Measurements from ENCODE around the gene GOSR1. TPM values are rescaled to one million over a fixed set of nuclear protein-coding genes. Genes with fewer than 3 reads are reported as not detected.

The GOSR1 gene
- total RNA-seq, 1 experiment from 2014 or later, result 58.1 TPM

DNA sequence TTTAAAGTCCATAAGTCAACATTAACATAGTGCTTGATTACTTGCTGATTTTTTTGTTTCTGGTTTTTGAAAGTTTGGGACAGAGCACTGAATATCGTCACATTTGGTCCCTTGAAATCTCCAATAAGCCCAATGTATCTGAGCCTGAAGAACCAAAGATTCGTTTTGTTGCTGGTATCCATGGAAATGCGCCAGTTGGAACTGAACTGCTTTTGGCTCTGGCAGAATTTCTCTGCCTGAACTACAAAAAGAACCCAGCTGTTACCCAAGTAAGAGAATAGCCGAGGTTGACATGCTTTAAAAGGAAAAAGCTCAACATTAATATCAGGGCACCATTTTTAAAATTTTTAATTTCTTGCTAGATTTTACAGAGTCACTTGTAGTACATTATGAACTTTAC lies 27.7 kb upstream of the GOSR1 start:
- no peak overlapping the region for H2BK15ac ChIP-seq (ENCODE audit: low read depth, low read length)
- H2AFZ ChIP-seq (ENCODE audit: low read length), result no peak overlapping the region
- no peak for DNase-seq
- Mint-ChIP-seq H3K27ac (no peak overlapping the region), H3K4me1 (no peaks in the 10 kb centered on the region), H3K27me3 (ENCODE audit: low read depth) (no peaks in the 10 kb centered on the region), H3K9me3 (peaks cover 5 to 10% of the 10 kb centered on the region in 2 experiments; a peak in 4 of 5 replicates), H3K36me3 (ENCODE audit: insufficient read depth in 1 of 3, low read depth in 3 of 3) (peaks cover 20 to 45% (median 35%) of the 10 kb centered on the region in 3 experiments), H3K4me3 (no peak overlapping the region)
- no peak overlapping the region for H3K9ac ChIP-seq (ENCODE audit: extremely low read depth, insufficient read length, low read length)
- H2AK5ac ChIP-seq (ENCODE audit: insufficient read length, low read length), result no peak overlapping the region
- H3K4me2 ChIP-seq (ENCODE audit: insufficient read depth, insufficient read length, low read length), result no peak overlapping the region
- H4K5ac ChIP-seq (ENCODE audit: insufficient read length, low read depth, low read length), result no peak overlapping the region
- no peak overlapping the region for H3K14ac ChIP-seq (ENCODE audit: insufficient read depth, low read length)
- H3K23ac ChIP-seq (ENCODE audit: insufficient read length, low read depth, low read length), result no peak overlapping the region
- H3K18ac ChIP-seq (ENCODE audit: insufficient read length, low read depth, low read length), result no peak overlapping the region
- H3K56ac ChIP-seq (ENCODE audit: insufficient read length, low read depth, low read length), result no peak overlapping the region
- no peaks in the 10 kb centered on the region for H3K23me2 ChIP-seq (ENCODE audit: insufficient read length, low read depth, low read length, poor library complexity, severe bottlenecking)
- H4K8ac ChIP-seq (replicated peaks; ENCODE audit: insufficient read length, low read depth, low read length), result no peak overlapping the region
- no CpG with 5 or more reads among the region's 4 CpGs for WGBS (ENCODE audit: extremely low coverage, insufficient read length, low lambda C conversion rate)
- H3T11ph ChIP-seq (ENCODE audit: low read length), result no peak overlapping the region
- no peaks in the 10 kb centered on the region for H3K79me2 ChIP-seq (ENCODE audit: insufficient read depth, low read length)
- no peaks in the 10 kb centered on the region for H3K4me1 ChIP-seq (ENCODE audit: insufficient read depth, low read length)
- H4K91ac ChIP-seq (ENCODE audit: insufficient read length, low read depth, low read length), result no peak overlapping the region
- no peak overlapping the region for H3K4ac ChIP-seq (ENCODE audit: low read depth, low read length)
- no peaks in the 10 kb centered on the region for H4K20me1 ChIP-seq (ENCODE audit: control insufficient read depth, insufficient read depth, insufficient read length)
- no peak overlapping the region for H2BK120ac ChIP-seq (ENCODE audit: low read depth, low read length, poor library complexity, severe bottlenecking)
- no peaks in the 10 kb centered on the region for H3K9me3 ChIP-seq (ENCODE audit: control insufficient read depth, low read depth, low read length)
- no peaks in the 10 kb centered on the region for H3K27me3 ChIP-seq (ENCODE audit: insufficient read depth, low read length)
- H3K79me1 ChIP-seq (ENCODE audit: insufficient read depth, low read depth, low read length, poor library complexity, severe bottlenecking), result no peaks in the 10 kb centered on the region
- TF ChIP-seq, protein P1, sequence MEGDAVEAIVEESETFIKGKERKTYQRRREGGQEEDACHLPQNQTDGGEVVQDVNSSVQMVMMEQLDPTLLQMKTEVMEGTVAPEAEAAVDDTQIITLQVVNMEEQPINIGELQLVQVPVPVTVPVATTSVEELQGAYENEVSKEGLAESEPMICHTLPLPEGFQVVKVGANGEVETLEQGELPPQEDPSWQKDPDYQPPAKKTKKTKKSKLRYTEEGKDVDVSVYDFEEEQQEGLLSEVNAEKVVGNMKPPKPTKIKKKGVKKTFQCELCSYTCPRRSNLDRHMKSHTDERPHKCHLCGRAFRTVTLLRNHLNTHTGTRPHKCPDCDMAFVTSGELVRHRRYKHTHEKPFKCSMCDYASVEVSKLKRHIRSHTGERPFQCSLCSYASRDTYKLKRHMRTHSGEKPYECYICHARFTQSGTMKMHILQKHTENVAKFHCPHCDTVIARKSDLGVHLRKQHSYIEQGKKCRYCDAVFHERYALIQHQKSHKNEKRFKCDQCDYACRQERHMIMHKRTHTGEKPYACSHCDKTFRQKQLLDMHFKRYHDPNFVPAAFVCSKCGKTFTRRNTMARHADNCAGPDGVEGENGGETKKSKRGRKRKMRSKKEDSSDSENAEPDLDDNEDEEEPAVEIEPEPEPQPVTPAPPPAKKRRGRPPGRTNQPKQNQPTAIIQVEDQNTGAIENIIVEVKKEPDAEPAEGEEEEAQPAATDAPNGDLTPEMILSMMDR (conservative IDR thresholded peaks at IDR 0.05), result no peak
- no peak overlapping the region for H2BK5ac ChIP-seq (ENCODE audit: insufficient read length, low read length)
- H2BK20ac ChIP-seq (ENCODE audit: low read depth, low read length, poor library complexity, severe bottlenecking), result no peak overlapping the region
- H3K27ac ChIP-seq (ENCODE audit: insufficient read length, low read depth, low read length), result no peak overlapping the region
- H2BK12ac ChIP-seq (ENCODE audit: insufficient read length, low read depth, low read length), result no peak overlapping the region
